ENCODE data around the gene FKBP7. TPM values are rescaled to one million over a fixed set of nuclear protein-coding genes. Genes with fewer than 3 reads are reported as not detected.
A peak's percentile ranks its signal among the peaks of the same experiment; 100 is the strongest.

The FKBP7 gene
- total and polyA plus RNA-seq, 2 of the 13 experiments (the other 11 are each of a cell fraction or from before 2014, with no cell fraction given): 12.4 to 14.8 TPM

DNA sequence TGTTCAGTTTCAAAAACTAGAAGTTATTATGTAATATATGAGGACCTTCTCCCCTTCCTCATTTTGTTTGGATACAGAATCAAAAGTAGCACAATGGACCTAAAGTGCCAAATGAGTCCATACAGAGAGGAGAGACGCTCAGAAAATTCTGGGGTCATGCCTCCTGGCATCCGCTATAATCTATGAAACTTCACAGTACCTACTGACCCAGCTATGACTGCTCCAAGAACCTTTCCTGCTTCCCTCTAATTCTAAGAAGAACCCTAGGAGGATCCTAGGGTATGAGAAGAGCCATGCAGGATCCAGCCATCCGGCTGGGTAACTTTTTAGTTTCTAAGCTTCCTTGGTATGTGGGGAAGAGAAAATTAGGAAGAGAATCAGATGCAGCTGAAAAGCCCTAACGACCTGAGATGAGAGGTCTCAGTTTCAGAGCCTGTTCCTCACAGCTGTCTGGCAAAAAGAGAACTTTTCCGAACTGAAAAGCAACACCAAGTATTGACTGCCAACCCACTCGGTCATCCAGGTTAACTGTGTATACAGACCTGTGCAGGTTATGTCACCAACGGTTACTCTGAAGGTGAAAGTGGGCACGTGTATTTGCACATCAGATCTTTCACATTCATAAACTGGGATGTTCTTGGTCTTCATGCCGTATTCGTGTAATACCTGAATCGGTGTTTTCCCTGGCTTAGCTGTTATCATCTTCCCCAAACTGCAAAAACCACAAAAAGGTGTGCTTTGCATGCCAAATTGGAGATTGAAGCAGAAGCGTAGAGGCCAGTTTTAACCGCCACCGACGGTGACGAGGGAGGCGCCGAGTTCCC, 28.5 kb downstream of the FKBP7 start:
- H4K20me1 ChIP-seq (ENCODE audit: insufficient read depth, low read length): peaks cover 14% of the 10 kb centered on the region; the same call in 1 of the 2 replicates
- TF ChIP-seq TCF7 (IDR thresholded peaks at IDR 0.05; ENCODE audit: low read depth): no peak
- no peak for TF ChIP-seq ZNF75D (CRISPR knock-in tag; IDR thresholded peaks at IDR 0.05; ENCODE audit: borderline replicate concordance)
- TF ChIP-seq ZNF781 (CRISPR knock-in tag; IDR thresholded peaks at IDR 0.05; ENCODE audit: borderline replicate concordance, not compliant biosample characterization): no peak
- peak; percentile 87; the same call in 1 of the 2 replicates for TF ChIP-seq ATRX (CRISPR knock-in tag; IDR thresholded peaks at IDR 0.05; ENCODE audit: borderline replicate concordance)
- no peak for TF ChIP-seq KLF11 (CRISPR knock-in tag; IDR thresholded peaks at IDR 0.05)
- no peak for TF ChIP-seq NBN (conservative IDR thresholded peaks at IDR 0.05)
- TF ChIP-seq MXD4 (CRISPR knock-in tag; IDR thresholded peaks at IDR 0.05): no peak; the same call in 1 of the 2 replicates
- 0 out of 4 replicates have a peak, but pooled peaks of 1 of the 2 experiments have one; percentile 14 for TF ChIP-seq ATF4 (CRISPR knock-in tag; IDR thresholded peaks at IDR 0.05)
- TF ChIP-seq RFXAP (CRISPR knock-in tag; IDR thresholded peaks at IDR 0.05; ENCODE audit: borderline replicate concordance): no peak
- 0 out of 2 replicates have a peak, but pooled peaks have one; percentile 44 for TF ChIP-seq ZSCAN30 (CRISPR knock-in tag; IDR thresholded peaks at IDR 0.05)
- no peak for TF ChIP-seq GABPB1 (CRISPR knock-in tag; IDR thresholded peaks at IDR 0.05)
- no peak for TF ChIP-seq ZBTB49 (CRISPR knock-in tag; IDR thresholded peaks at IDR 0.05; ENCODE audit: borderline replicate concordance)
- no peak for TF ChIP-seq KLF9 (CRISPR knock-in tag; IDR thresholded peaks at IDR 0.05; ENCODE audit: low read depth)
- no peak for TF ChIP-seq ATM (IDR thresholded peaks at IDR 0.05; ENCODE audit: borderline replicate concordance)
- peak; percentile 64; the same call in 1 of the 2 replicates for TF ChIP-seq ZNF256 (CRISPR knock-in tag; conservative IDR thresholded peaks at IDR 0.05)
- no peak for TF ChIP-seq ZNF703 (CRISPR knock-in tag; IDR thresholded peaks at IDR 0.05; ENCODE audit: borderline replicate concordance)
- no peak for TF ChIP-seq JUNB (CRISPR knock-in tag; IDR thresholded peaks at IDR 0.05; ENCODE audit: borderline replicate concordance)
- TF ChIP-seq HNRNPH1 (optimal IDR thresholded peaks at IDR 0.05; ENCODE audit: low read depth, low read length): no peak
- TF ChIP-seq ZNF720 (CRISPR knock-in tag; IDR thresholded peaks at IDR 0.05): no peak
- no peak for TF ChIP-seq TOE1 (CRISPR knock-in tag; IDR thresholded peaks at IDR 0.05)
- TF ChIP-seq DR1 (CRISPR knock-in tag; IDR thresholded peaks at IDR 0.05): no peak
- TF ChIP-seq, protein P1, sequence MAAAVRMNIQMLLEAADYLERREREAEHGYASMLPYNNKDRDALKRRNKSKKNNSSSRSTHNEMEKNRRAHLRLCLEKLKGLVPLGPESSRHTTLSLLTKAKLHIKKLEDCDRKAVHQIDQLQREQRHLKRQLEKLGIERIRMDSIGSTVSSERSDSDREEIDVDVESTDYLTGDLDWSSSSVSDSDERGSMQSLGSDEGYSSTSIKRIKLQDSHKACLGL (CRISPR knock-in tag; IDR thresholded peaks at IDR 0.05): no peak

More for the DNA sequence above, 28.5 kb downstream of the FKBP7 start:
- peak; percentile 37 for DNase-seq (ENCODE audit: low spot score)
- ATAC-seq: no peak
- BruUV-seq (replicated peaks): TSS peak; percentile 57
- no peak for FAIRE-seq
- H3K4me3 ChIP-seq (replicated peaks in 1 of 3; ENCODE audit: insufficient read depth in 1 of 3, low read depth in 2 of 3, low read length in 3 of 3): peak overlapping the region; percentile 75 to 88 (median 82)
- H3K27me3 ChIP-seq (ENCODE audit: control insufficient read depth in 1 of 2, insufficient read depth in 2 of 2, low read length in 2 of 2): no peaks in the 10 kb centered on the region; a peak in 1 of 5 replicates
- peak overlapping the region; percentile 85 for H3K4me2 ChIP-seq (ENCODE audit: low read depth, low read length)
- in situ Hi-C loops (cut with HindIII; ENCODE audit: extremely low pct_ligation_motif_present, low pct_unique_long_range_greater_than_20kb): no loop called here
- H3K79me2 ChIP-seq (ENCODE audit: insufficient read depth, low read length): peaks cover 26% of the 10 kb centered on the region
- intact Hi-C loops (cut with micrococcal nuclease; ENCODE audit: unreplicated experiment): loop anchor here (1.0 to 10.0 kb wide), 4 partner anchors 35 to 1053 kb away; no protein-coding TSS in a partner anchor
- POLR2A ChIA-PET: interaction anchor here (1.1 to 3.9 kb wide), 12 partner anchors 9 to 337 kb away, joined by 3 to 97 read pairs (median 24); partner anchors contain the start of genes PLEKHA3 and RBM45
- H3K9ac ChIP-seq (ENCODE audit: insufficient read depth, low read depth, low read length): peak overlapping the region; percentile 98
- no peak overlapping the region for H2AFZ ChIP-seq (ENCODE audit: low read length)
- 11% methylated on average over 12 of the region's 18 CpGs for WGBS (ENCODE audit: low lambda C conversion rate)
- no peaks in the 10 kb centered on the region for H3K9me3 ChIP-seq (ENCODE audit: low read length)
- H3K27ac ChIP-seq (ENCODE audit: extremely low read length, insufficient read depth, low read length): peak overlapping the region; percentile 96
- H3K4me1 ChIP-seq (ENCODE audit: insufficient read depth, low read length): peaks cover 33% of the 10 kb centered on the region
- peaks cover 9 to 34% of the 10 kb centered on the region in 2 experiments for H3K36me3 ChIP-seq (replicated peaks in 1 of 2; ENCODE audit: control insufficient read depth in 1 of 2, insufficient read depth in 2 of 2, low read length in 2 of 2)
- CTCF ChIA-PET (ENCODE audit: low intra/inter-chr PET ratio, low total read pairs): no interaction called here
